ENCODE data around the gene NDC1.
A peak's percentile ranks its signal among the peaks of the same experiment; 100 is the strongest.

Gene NDC1

DNA sequence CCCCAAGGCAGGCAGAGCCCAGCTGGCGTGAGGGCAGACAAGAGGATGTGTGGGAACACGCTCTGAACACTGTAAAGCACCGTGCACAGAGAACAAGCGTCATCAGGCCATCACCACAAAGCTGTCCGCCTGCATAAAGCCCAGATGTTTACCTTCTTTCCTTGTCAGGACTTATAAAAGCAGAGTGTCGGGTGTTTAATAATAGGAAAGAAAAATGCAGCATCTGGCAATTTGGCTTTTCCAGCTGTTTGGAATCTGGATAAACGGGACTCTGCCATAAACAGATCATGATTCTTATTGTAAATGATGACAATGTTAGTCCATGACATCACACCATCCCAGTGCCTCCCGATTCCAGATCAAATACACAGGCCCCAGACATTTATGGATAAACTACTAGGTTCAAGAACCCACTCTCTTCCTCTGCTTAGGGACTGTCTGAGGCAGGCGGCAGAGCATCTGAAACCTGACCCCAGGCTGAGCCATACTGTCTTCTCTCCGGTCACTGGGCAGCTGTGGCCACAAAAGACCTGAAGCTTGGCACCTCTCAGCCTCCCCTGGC, 103.4 kb downstream of the NDC1 start:
- no peak for DNase-seq (ENCODE audit: low read depth, low spot score)
- TF ChIP-seq, protein P1, sequence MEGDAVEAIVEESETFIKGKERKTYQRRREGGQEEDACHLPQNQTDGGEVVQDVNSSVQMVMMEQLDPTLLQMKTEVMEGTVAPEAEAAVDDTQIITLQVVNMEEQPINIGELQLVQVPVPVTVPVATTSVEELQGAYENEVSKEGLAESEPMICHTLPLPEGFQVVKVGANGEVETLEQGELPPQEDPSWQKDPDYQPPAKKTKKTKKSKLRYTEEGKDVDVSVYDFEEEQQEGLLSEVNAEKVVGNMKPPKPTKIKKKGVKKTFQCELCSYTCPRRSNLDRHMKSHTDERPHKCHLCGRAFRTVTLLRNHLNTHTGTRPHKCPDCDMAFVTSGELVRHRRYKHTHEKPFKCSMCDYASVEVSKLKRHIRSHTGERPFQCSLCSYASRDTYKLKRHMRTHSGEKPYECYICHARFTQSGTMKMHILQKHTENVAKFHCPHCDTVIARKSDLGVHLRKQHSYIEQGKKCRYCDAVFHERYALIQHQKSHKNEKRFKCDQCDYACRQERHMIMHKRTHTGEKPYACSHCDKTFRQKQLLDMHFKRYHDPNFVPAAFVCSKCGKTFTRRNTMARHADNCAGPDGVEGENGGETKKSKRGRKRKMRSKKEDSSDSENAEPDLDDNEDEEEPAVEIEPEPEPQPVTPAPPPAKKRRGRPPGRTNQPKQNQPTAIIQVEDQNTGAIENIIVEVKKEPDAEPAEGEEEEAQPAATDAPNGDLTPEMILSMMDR (IDR thresholded peaks at IDR 0.05; ENCODE audit: insufficient read depth, low read length, missing control alignments) = no peak
- POLR2A ChIA-PET = no interaction called here

GRCh38 chr1:53733975-53734649, 104.0 kb downstream of the NDC1 start:
- ChIA-PET POLR2A (no interaction called here), CTCF (interaction anchor here (1.2 to 3.7 kb wide), 3 partner anchors 20 to 249 kb away, joined by 3 to 21 read pairs (median 15); no protein-coding TSS in a partner anchor)
- DNase-seq (ENCODE audit: low read depth, low spot score) = peak; percentile 75
- H3K4me3 ChIP-seq (ENCODE audit: low read depth, low read length) = peak overlapping the region; percentile 50
- TF ChIP-seq, protein P1 (IDR thresholded peaks at IDR 0.05; ENCODE audit: insufficient read depth, low read length, missing control alignments) = no peak

More for the DNA sequence above, 103.4 kb downstream of the NDC1 start:
- peak overlapping the region; percentile 43 for H3K4me3 ChIP-seq (ENCODE audit: low read depth, low read length)
- CTCF ChIA-PET = interaction anchor here (1.0 to 3.7 kb wide), 5 partner anchors 11 to 249 kb away, joined by 3 to 21 read pairs (median 9); no protein-coding TSS in a partner anchor

GRCh38 chr1:53733447-53733931, 104.6 kb downstream of the NDC1 start:
- TF ChIP-seq, protein P1 (IDR thresholded peaks at IDR 0.05; ENCODE audit: insufficient read depth, low read length, missing control alignments) = no peak
- peak overlapping the region; percentile 50 for H3K4me3 ChIP-seq (ENCODE audit: low read depth, low read length)
- ChIA-PET POLR2A (no interaction called here), CTCF (interaction anchor here (1.8 to 2.9 kb wide), 2 partner anchors 17 to 248 kb away, joined by 6 to 15 read pairs; no protein-coding TSS in a partner anchor)
- DNase-seq (ENCODE audit: low read depth, low spot score) = no peak

- peak overlapping the region; percentile 41 for H3K4me3 ChIP-seq (ENCODE audit: low read depth, low read length)
- TF ChIP-seq, protein P1 (IDR thresholded peaks at IDR 0.05; ENCODE audit: insufficient read depth, low read length, missing control alignments) = no peak
- CTCF ChIA-PET = interaction anchor here (1.8 to 2.9 kb wide), 2 partner anchors 17 to 248 kb away, joined by 6 to 15 read pairs; no protein-coding TSS in a partner anchor
- peak; percentile 91 for DNase-seq (ENCODE audit: low read depth, low spot score)
- POLR2A ChIA-PET = no interaction called here
Measured at GRCh38 chr1:53732912-53733317, 105.2 kb downstream of the NDC1 start.

- TF ChIP-seq, protein P1 (IDR thresholded peaks at IDR 0.05; ENCODE audit: insufficient read depth, low read length, missing control alignments) = no peak
- ChIA-PET POLR2A (no interaction called here), CTCF (interaction anchor here (1.8 to 2.9 kb wide), 3 partner anchors 16 to 247 kb away, joined by 6 to 15 read pairs (median 9); no protein-coding TSS in a partner anchor)
- peak overlapping the region; percentile 41 for H3K4me3 ChIP-seq (ENCODE audit: low read depth, low read length)
- DNase-seq (ENCODE audit: low read depth, low spot score) = no peak
Measured at GRCh38 chr1:53732409-53732808, 105.7 kb downstream of the NDC1 start.

DNA sequence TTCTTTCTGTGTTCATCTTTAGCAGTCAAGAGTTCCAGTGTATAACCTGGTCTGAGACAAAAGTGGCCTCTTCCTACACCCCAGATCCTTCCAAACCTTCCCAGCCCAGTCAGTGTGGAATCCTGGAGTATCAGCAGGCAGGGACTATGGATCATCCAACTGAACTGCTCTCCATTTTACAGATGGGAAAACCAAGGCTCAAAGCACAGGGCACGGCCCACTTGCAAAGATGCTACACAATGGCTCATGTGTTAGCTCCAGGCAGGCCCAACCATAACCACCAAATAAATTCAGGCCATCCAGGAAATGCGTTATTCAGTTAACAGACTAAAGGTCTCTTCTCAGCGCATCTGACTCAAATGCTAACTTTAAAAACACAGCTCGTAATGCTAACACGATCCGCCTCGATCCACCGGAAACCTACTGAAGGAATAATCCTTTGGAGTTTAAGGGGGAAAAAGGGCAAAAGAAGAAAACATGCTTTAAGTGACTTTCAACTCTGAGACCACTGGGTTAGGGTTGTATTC, 106.3 kb downstream of the NDC1 start:
- CTCF ChIA-PET = interaction anchor here (1.8 to 2.8 kb wide), 2 partner anchors 16 to 247 kb away, joined by 6 to 9 read pairs; no protein-coding TSS in a partner anchor
- POLR2A ChIA-PET = no interaction called here
- TF ChIP-seq, protein P1 (IDR thresholded peaks at IDR 0.05; ENCODE audit: insufficient read depth, low read length, missing control alignments) = no peak
- DNase-seq (ENCODE audit: low read depth, low spot score) = no peak
- peak overlapping the region; percentile 19 for H3K4me3 ChIP-seq (ENCODE audit: low read depth, low read length)

Data from AG04449 (cell line).